Limb (tissue), 2 donors: ENCODE measurements around the gene HOXC11.

Experiments
- DNase-seq, 2 donors: peaks; one replicate each; pipeline ENCODE4 v3.0.0-alpha.2; 2016; ENCODE audit errors: extremely low spot score in 2 of 2

The HOXC11 gene

DNA sequence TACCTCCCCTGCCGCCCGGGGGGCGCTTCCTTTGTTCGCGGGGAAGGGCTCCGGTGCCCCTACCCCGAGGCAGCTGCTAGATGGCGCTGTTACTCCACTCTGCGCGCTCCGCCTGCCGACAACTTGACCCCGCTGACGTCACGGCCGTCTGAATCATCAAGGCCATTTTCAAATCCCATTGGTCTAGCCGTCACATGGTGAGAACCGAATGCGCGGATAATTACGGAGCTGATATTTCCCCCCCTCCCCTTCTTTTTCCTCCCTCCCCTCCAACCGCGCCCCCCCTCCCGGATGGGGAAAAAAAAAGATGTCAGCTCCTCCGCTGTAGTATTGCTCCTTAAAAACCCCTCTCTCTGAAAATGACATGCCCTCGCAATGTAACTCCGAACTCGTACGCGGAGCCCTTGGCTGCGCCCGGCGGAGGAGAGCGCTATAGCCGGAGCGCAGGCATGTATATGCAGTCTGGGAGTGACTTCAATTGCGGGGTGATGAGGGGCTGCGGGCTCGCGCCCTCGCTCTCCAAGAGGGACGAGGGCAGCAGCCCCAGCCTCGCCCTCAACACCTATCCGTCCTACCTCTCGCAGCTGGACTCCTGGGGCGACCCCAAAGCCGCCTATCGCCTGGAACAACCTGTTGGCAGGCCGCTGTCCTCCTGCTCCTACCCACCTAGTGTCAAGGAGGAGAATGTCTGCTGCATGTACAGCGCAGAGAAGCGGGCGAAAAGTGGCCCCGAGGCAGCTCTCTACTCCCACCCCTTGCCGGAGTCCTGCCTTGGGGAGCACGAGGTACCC is 12.2 kb downstream of the HOXC11 start, which contains the start of gene HOXC10:
HOXC10 (plus strand) TSS at position 246 of the 791 bp plus-strand sequence; CDS start at position 360, 114 bp downstream.
- DNase-seq, result peak; percentile 96 to 97

DNA sequence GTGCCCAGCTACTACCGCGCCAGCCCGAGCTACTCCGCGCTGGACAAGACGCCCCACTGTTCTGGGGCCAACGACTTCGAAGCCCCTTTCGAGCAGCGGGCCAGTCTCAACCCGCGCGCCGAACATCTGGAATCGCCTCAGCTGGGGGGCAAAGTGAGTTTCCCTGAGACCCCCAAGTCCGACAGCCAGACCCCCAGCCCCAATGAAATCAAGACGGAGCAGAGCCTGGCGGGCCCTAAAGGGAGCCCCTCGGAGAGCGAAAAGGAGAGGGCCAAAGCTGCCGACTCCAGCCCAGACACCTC is 12.7 kb downstream of the HOXC11 start:
- peak in 1 of 2 donors; percentile 73 for DNase-seq

DNA sequence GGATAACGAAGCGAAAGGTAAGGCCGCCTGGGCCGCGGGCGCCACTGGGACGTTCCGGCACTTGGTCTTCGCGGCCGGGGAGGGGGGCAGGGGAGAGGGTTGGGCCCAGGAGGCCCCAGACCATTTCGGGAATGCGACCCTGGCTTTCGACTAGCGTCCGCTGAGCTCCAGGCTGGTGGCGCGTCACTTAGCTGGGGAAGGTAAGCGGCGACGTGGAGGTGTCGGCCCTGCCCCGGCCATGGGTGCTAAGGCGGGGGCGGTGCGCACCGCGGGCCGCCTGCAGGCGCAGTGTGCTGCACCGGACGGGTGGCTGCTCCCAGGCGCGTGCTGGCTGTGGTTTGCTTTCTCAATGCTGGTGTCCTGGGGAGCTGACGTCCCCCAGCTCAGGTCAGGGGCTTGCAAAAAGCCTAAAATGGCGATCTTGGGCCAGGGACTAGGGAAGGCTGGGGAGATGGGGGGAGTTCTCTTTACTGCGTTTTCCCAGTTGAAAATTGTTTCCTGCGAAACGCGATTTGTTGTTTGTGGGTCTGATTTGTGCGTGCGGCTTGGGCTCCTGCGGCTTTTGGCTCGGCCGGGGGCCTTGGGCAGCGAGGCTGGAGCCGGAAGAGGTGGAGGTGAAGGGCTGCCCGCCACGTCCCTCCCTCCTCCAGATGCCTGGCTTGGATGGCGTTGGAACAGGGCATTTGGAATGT is 13.2 kb downstream of the HOXC11 start:
- DNase-seq, result peak in 1 of 2 donors; percentile 67

DNA sequence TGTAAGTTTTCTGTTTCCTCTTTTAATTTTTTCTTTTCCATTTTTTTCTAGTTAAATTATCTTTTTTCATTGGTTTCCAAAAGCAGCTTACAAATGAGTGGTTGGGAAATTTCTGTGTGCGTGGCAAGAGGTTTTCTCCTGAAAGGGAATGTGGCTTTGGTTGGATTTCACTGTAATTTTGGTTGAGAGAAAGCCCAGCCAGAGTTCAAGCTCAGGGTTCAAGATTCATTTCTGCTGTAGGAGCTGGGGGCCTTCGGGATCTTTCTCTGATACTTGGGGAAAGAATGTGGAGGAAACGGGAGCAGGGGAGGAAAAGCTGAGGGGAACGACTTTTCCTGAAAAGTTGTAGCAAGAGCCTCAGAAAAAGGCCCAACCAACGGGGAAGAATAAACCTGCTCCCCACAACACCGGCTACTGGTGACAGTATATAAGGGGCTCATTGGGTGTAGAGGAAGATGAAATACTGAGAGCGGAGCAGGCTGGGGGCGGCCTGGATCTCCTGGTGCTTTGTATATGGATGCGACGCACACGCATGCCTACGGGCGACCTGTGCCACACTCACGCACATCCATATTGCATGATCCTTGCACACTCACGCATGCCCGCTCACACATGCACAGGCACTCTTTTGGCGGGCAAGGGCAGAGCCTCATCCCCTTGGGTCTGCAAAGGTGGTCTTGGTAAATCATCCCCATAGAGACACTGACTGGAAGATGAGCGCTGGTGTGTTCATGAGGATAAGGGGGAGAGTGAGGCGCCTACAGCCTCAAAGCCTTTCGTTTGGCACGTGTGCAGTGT is 14.0 kb downstream of the HOXC11 start:
- no peak for DNase-seq

GRCh38 chr12:53987787-53988230 is 14.9 kb downstream of the HOXC11 start:
- no peak for DNase-seq

DNA sequence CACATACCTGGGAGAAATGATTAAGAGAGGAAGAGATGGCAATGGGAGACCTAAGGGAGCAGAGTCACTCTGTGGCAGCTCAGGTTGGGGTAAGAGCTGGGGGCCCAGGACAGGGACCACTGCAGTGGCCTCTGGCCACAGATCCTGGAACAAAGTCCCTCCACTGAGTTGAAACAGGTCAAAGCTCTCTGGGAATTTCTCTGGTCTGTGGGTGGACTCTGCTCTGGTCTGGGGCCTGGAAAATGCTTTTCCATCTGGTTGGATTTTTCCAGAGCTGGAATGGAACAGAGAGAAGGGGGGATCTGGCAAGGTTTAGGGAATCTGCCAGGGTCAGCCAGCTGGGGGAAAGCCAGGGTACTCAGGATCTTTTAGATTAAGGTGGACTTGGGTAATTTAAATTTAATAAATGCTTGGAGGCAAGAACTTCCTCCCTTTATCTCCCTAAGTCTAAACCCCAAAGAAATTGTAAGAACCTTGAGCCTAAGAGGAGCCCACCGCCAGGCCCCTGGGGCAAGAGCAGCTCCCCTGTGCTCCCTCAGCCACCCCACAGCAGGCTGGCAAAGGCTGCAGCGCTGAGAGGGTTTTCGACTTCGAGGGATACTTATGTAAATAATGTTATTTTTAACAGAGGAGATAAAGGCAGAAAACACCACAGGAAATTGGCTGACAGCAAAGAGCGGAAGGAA is 15.8 kb downstream of the HOXC11 start:
- no peak for DNase-seq

DNA sequence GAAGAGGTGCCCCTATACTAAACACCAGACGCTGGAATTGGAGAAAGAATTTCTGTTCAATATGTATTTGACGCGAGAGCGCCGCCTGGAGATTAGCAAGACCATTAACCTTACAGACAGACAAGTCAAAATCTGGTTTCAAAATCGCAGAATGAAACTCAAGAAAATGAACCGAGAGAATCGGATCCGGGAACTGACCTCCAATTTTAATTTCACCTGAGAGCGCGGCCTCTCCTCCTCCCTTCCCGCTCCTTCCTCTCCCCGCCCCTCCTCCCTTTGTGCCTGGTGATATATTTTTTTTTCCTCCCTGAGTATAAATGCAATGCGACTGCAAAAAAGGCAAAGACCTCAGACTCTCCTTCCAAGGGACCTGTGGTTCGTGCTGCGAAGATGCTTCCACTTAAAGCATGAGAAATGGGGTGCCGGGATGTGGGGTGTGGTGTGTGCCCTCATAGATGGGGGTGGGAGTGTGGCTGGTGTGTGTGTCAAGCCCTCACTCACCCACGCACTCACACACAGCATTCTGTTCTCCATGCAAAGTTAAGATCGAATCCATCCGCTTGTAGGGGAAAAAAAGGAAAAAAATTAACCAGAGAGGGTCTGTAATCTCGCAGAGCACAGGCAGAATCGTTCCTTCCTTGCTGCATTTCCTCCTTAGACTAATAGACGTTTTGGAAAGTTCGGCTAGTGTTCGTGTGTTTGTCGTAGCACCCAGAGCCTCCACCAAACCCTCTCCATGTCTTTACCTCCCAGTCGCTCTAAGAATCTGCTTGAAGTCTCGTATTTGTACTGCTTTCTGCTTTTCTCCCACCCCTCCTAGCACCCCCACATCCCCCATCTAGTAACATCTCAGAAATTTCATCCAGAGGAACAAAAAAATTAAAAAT is 16.5 kb downstream of the HOXC11 start:
- peak; percentile 68 to 76 for DNase-seq

GRCh38 chr12:53990311-53991076 is 17.6 kb downstream of the HOXC11 start:
- no peak for DNase-seq

- DNase-seq, result no peak
Measured at GRCh38 chr12:53991077-53991460, 18.1 kb downstream of the HOXC11 start.

DNA sequence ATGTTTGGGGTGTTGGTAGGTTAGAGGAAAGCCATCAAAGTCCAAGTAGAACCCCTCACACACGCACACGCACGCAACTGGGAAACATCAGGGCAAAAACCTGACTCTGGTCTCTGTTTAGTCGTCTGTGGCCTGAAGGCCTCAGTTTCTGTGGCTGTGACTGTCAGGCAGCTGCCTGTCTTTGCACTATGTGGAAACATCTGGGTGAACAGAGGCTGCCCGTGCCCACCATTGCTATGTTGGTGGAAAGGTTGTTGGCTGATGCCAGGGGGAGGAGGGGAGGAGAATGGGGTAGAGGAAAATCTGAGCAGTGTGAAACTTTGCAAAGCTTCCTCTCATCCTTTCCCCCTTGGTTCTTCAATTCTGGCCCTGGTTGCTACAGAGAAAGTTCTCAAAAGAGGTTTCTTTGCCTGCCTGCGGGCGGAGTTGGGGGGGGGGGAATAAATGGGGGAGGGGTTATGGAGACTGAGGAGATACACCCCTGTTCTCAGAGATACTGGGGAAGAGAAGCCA is 19.5 kb downstream of the HOXC11 start:
- no peak for DNase-seq

DNA sequence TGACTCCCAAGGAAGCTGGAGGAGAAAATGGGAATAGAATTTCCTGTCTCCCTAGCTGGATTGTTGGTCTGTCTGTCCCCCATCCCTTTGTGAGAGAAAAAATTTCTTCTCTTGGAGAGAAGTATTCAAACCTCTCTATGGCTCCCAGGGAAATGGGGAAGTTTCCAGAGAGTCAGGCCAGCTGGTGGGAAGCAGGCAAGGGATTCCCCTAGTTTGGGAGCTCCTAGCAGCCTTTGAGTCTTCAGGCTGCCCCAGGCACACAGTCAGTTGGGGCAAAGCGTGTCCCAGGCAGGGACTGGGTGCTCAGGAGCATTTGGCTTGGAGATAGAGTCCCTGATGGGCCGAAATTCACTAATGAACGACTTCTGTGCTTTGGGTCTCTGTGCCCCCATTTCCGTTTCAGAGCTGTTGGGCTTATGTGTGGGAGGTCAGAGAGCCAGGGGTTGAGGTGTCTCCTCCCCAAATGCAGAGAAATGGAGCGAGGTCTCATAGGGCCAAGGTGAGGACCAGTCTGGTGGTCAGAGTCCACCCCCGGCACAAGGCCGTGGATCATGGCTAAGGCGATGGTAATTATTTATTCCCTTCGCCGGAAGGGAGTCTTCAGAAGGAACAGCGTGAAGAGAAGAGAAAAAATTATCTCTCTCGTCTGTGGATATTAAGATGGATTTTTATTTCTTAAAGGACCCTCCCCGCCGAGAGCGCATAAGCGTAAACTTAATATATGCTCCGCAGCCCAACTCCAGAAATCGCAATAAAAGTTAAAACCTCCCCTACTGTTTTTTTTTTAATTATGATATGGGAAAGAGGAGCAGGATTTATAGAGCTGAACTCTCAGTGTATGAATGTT is 20.5 kb downstream of the HOXC11 start:
- DNase-seq, result no peak

DNA sequence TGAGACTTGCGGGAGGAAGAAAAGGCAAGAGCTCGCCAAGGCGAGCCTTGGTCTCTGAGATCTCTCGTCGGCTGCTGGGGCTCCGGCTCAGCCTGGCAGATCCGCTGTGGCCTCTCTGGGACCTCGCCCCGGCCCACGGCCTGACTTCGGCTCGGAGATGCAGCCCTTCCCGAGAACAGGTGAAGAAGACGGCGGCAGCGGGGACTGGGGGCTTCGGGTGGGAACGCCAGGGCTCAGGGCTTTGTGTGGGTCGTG is 21.0 kb downstream of the HOXC11 start:
- DNase-seq, result no peak

DNA sequence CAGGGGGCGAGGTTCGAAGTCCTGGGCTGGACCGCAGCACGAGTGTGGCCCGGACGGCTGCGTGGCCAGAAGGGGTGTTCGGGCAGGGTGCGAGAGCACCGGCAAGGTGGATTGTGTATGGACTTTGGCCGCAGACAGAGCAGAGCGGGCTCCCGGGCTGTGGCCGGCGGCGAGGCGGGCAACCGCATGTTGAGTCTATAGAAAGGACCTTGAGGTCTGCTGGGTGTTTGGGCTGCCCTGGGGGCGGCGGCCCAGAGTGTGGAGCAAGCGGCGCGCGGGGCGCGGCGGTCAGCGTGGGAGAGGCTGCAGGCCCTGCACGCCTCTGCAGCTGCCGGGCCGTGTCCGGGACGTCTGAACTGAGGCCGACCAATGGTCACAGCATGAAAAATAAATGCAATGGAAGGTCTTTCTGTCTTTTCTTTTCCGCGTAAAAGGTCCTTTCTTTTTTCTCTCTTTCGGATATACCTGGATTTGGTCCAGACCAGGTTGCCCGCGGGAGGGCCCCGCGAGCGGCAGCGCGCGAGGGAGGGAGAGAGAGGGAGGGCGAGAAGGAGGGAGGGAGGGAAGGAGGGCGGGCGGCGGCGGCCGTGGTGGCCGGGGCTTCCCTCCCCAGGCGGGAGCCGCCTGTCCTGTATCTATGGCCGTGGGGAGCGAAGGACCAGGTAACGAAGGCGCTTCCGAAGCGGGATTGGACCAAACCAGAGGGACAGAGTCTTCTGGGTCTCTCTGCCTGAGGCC is 21.5 kb downstream of the HOXC11 start:
- peak in 1 of 2 donors; percentile 70 for DNase-seq

DNA sequence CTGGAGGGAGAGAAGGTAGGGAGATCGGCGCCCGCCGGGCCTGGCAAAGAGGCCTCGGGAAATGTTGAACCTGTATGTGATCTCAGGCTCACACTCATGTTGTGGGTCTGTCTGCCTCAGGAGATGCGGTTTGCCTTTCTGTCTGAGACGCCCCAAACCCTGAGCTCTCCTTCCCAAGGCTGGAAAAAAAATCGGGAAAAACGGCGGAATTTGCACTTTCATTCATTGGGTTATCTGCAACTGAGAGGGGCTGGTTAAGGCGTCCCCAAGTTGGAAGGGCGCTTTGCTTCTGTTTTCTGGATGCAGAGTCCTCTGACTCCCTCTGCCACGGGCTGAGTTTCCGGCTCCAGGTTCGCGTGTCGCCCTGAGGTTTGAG is 22.1 kb downstream of the HOXC11 start:
- DNase-seq, result no peak

GRCh38 chr12:53995378-53996239 is 22.7 kb downstream of the HOXC11 start:
- DNase-seq, result peak in 1 of 2 donors; percentile 78

GRCh38 chr12:53996240-53997203 is 23.6 kb downstream of the HOXC11 start:
- no peak for DNase-seq
